ENCODE data around the gene GCKR.

Gene GCKR

DNA sequence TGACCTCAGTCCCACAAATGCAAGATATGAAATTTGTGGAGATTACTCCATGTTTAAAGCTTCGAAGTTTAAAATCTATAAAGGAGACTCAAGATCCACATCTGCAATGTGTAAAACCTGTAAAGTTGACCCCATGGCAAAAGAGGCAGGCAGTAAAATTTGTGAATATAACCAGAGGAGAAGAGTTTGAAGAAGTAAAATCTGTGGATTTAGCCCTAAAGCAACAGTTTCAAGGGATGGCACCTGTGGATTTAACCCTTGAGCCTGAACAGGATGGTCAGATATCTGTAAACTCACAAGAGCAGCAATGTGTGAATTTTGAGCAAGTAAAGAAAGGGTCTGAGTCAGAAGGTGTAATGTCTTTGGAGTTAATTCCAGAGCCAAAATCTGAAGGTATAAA lies 75.0 kb downstream of the GCKR start:
- TF ChIP-seq SNAI2 (CRISPR knock-in tag; IDR thresholded peaks at IDR 0.05) (no peak), ZNF70 (CRISPR knock-in tag; IDR thresholded peaks at IDR 0.05) (no peak), PPARA (CRISPR knock-in tag; IDR thresholded peaks at IDR 0.05; ENCODE audit: borderline replicate concordance) (no peak), ARNTL (CRISPR knock-in tag; IDR thresholded peaks at IDR 0.05; ENCODE audit: borderline replicate concordance, low read depth) (no peak), OSR1 (CRISPR knock-in tag; IDR thresholded peaks at IDR 0.05) (no peak), TSHZ2 (CRISPR knock-in tag; IDR thresholded peaks at IDR 0.05) (no peak), BACH2 (CRISPR knock-in tag; IDR thresholded peaks at IDR 0.05; ENCODE audit: borderline replicate concordance) (no peak), CREB5 (CRISPR knock-in tag; IDR thresholded peaks at IDR 0.05; ENCODE audit: low read depth) (no peak), RARB (CRISPR knock-in tag; IDR thresholded peaks at IDR 0.05) (no peak), TCF4 (CRISPR knock-in tag; IDR thresholded peaks at IDR 0.05; ENCODE audit: borderline replicate concordance) (no peak), ZFP30 (CRISPR knock-in tag; IDR thresholded peaks at IDR 0.05) (no peak), ZNF8 (CRISPR knock-in tag; IDR thresholded peaks at IDR 0.05) (no peak), ZNF565 (CRISPR knock-in tag; conservative IDR thresholded peaks at IDR 0.05; ENCODE audit: low read depth) (no peak), CSDC2 (CRISPR knock-in tag; IDR thresholded peaks at IDR 0.05) (no peak), GLIS3 (CRISPR knock-in tag; IDR thresholded peaks at IDR 0.05) (no peak), ZFP3 (CRISPR knock-in tag; IDR thresholded peaks at IDR 0.05) (no peak)
- TF ChIP-seq, protein P1, sequence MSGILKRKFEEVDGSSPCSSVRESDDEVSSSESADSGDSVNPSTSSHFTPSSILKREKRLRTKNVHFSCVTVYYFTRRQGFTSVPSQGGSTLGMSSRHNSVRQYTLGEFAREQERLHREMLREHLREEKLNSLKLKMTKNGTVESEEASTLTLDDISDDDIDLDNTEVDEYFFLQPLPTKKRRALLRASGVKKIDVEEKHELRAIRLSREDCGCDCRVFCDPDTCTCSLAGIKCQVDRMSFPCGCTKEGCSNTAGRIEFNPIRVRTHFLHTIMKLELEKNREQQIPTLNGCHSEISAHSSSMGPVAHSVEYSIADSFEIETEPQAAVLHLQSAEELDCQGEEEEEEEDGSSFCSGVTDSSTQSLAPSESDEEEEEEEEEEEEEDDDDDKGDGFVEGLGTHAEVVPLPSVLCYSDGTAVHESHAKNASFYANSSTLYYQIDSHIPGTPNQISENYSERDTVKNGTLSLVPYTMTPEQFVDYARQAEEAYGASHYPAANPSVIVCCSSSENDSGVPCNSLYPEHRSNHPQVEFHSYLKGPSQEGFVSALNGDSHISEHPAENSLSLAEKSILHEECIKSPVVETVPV (CRISPR knock-in tag; IDR thresholded peaks at IDR 0.05) = no peak
- TF ChIP-seq, protein P2, sequence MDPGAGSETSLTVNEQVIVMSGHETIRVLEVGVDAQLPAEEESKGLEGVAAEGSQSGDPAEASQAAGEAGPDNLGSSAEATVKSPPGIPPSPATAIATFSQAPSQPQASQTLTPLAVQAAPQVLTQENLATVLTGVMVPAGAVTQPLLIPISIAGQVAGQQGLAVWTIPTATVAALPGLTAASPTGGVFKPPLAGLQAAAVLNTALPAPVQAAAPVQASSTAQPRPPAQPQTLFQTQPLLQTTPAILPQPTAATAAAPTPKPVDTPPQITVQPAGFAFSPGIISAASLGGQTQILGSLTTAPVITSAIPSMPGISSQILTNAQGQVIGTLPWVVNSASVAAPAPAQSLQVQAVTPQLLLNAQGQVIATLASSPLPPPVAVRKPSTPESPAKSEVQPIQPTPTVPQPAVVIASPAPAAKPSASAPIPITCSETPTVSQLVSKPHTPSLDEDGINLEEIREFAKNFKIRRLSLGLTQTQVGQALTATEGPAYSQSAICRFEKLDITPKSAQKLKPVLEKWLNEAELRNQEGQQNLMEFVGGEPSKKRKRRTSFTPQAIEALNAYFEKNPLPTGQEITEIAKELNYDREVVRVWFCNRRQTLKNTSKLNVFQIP (CRISPR knock-in tag; IDR thresholded peaks at IDR 0.05; ENCODE audit: borderline replicate concordance, low read depth) = no peak
- no peak for ATAC-seq

- TF ChIP-seq, protein P3, sequence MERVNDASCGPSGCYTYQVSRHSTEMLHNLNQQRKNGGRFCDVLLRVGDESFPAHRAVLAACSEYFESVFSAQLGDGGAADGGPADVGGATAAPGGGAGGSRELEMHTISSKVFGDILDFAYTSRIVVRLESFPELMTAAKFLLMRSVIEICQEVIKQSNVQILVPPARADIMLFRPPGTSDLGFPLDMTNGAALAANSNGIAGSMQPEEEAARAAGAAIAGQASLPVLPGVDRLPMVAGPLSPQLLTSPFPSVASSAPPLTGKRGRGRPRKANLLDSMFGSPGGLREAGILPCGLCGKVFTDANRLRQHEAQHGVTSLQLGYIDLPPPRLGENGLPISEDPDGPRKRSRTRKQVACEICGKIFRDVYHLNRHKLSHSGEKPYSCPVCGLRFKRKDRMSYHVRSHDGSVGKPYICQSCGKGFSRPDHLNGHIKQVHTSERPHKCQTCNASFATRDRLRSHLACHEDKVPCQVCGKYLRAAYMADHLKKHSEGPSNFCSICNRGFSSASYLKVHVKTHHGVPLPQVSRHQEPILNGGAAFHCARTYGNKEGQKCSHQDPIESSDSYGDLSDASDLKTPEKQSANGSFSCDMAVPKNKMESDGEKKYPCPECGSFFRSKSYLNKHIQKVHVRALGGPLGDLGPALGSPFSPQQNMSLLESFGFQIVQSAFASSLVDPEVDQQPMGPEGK (CRISPR knock-in tag; IDR thresholded peaks at IDR 0.05; ENCODE audit: borderline replicate concordance) = no peak
- ATAC-seq = no peak
These were observed 75.8 kb downstream of the GCKR start for GRCh38 chr2:27572439-27572838.

- ATAC-seq = no peak
- TF ChIP-seq TOX (CRISPR knock-in tag; IDR thresholded peaks at IDR 0.05; ENCODE audit: borderline replicate concordance) = no peak
- no peak for TF ChIP-seq ZFP30 (CRISPR knock-in tag; IDR thresholded peaks at IDR 0.05)
- TF ChIP-seq RARB (CRISPR knock-in tag; IDR thresholded peaks at IDR 0.05) = no peak
- TF ChIP-seq ZNF565 (CRISPR knock-in tag; conservative IDR thresholded peaks at IDR 0.05; ENCODE audit: low read depth) = no peak
- TF ChIP-seq OSR1 (CRISPR knock-in tag; IDR thresholded peaks at IDR 0.05) = no peak
- no peak for TF ChIP-seq GLIS3 (CRISPR knock-in tag; IDR thresholded peaks at IDR 0.05)
- no peak for TF ChIP-seq ZNF8 (CRISPR knock-in tag; IDR thresholded peaks at IDR 0.05)
- TF ChIP-seq ZC3H10 (CRISPR knock-in tag; IDR thresholded peaks at IDR 0.05) = no peak
- TF ChIP-seq ZNF70 (CRISPR knock-in tag; IDR thresholded peaks at IDR 0.05) = no peak
- no peak for TF ChIP-seq ZFP3 (CRISPR knock-in tag; IDR thresholded peaks at IDR 0.05)
- no peak for TF ChIP-seq CREB5 (CRISPR knock-in tag; IDR thresholded peaks at IDR 0.05; ENCODE audit: low read depth)
These were observed 76.4 kb downstream of the GCKR start for GRCh38 chr2:27572998-27573429.

All from SK-N-SH treated with all-trans-retinoic acid at 6 μM for 48 hours (cell line).